ENCODE results near the gene COG5. TPM values are rescaled to one million over a fixed set of nuclear protein-coding genes. Genes with fewer than 3 reads are reported as not detected.

The COG5 gene
- total RNA-seq, 1 donor from 2014 or later, result 36.3 TPM

- H3K4me3 ChIP-seq (ENCODE audit: low read depth, low read length), result no peak overlapping the region
- no peaks in the 10 kb centered on the region for H3K27me3 ChIP-seq (ENCODE audit: control insufficient read depth, insufficient read depth, low read length)
- DNase-seq (ENCODE audit: low read depth) (no peak), FAIRE-seq (no peak)
- H3K36me3 ChIP-seq (ENCODE audit: control insufficient read depth, insufficient read depth, low read length), result peaks cover 1% of the 10 kb centered on the region
- no peak for TF ChIP-seq CTCF (IDR thresholded peaks at IDR 0.05; ENCODE audit: insufficient read depth, low read length, severe bottlenecking)
Observed at GRCh38 chr7:107292591-107292990, 271.1 kb downstream of the COG5 start.

GRCh38 chr7:107291434-107291833 lies 272.3 kb downstream of the COG5 start:
- DNase-seq (ENCODE audit: low read depth), result peak; percentile 17
- FAIRE-seq, result no peak
- TF ChIP-seq CTCF (IDR thresholded peaks at IDR 0.05; ENCODE audit: insufficient read depth, low read length, severe bottlenecking), result no peak

GRCh38 chr7:107286751-107287621 lies 276.7 kb downstream of the COG5 start:
- no peak for DNase-seq (ENCODE audit: low read depth)
- no peaks in the 10 kb centered on the region for H3K27me3 ChIP-seq (ENCODE audit: control insufficient read depth, insufficient read depth, low read length)
- H3K36me3 ChIP-seq (ENCODE audit: control insufficient read depth, insufficient read depth, low read length), result peaks cover 1% of the 10 kb centered on the region
- no peak for FAIRE-seq
- H3K4me3 ChIP-seq (ENCODE audit: low read depth, low read length), result no peak overlapping the region
- TF ChIP-seq CTCF (IDR thresholded peaks at IDR 0.05; ENCODE audit: insufficient read depth, low read length, severe bottlenecking), result no peak

More at GRCh38 chr7:107291434-107291833, 272.3 kb downstream of the COG5 start:
- no peak overlapping the region for H3K4me3 ChIP-seq (ENCODE audit: low read depth, low read length)
- no peaks in the 10 kb centered on the region for H3K27me3 ChIP-seq (ENCODE audit: control insufficient read depth, insufficient read depth, low read length)
- H3K36me3 ChIP-seq (ENCODE audit: control insufficient read depth, insufficient read depth, low read length), result peaks cover 1% of the 10 kb centered on the region

DNA sequence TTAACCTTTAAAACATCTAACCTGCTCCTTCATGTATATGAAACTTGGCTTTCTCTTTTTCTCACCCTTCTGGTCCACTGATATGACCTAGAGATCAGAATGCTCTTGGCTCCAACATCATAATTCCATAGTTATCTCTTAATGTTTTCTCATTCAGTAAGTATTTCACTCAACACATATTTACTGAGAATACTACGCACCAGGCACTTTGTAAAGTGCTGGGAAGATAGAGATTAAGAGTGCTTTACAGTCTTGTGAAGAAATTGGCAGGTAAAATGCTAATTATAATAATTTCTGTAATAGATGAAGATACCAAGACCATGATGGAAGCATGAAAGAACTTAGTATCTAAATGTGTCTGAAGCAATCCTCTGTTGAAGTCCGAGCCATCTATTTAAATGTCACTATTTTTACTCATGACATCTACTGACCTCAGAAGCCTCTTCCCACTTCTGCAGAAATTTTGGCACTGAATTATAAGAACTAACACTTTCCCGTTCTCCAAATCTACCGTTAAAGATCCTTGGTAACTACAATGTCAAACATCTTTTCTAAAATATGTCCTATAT lies 278.7 kb downstream of the COG5 start:
- Histone ChIP-seq H3K4me3 (ENCODE audit: low read depth, low read length) (no peak overlapping the region), H3K36me3 (ENCODE audit: control insufficient read depth, insufficient read depth, low read length) (no peaks in the 10 kb centered on the region), H3K27me3 (ENCODE audit: control insufficient read depth, insufficient read depth, low read length) (no peaks in the 10 kb centered on the region)
- FAIRE-seq (no peak), DNase-seq (ENCODE audit: low read depth) (no peak)
- no peak for TF ChIP-seq CTCF (IDR thresholded peaks at IDR 0.05; ENCODE audit: insufficient read depth, low read length, severe bottlenecking)

DNA sequence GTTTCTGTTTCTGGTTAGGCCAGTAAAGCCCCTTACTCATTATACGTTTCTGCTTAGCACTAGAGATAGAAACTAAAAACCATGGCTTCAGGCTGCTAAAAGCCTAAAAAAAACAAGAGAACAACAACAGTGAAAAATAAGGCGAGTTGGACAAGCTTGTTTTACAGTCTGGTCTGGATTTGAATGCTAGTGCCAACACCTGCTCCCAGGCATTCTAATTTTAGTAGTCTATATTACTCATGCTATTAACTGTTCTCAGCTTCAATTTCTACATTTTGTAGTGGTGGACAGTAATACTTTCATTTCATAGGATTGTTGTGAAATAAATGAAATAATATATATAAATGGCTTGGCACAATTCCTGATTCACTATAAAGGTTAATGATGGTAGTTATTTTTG lies 286.4 kb downstream of the COG5 start:
- FAIRE-seq, result no peak
- TF ChIP-seq CTCF (IDR thresholded peaks at IDR 0.05; ENCODE audit: insufficient read depth, low read length, severe bottlenecking), result no peak
- Histone ChIP-seq H3K4me3 (ENCODE audit: low read depth, low read length) (no peak overlapping the region), H3K27me3 (ENCODE audit: control insufficient read depth, insufficient read depth, low read length) (no peaks in the 10 kb centered on the region), H3K36me3 (ENCODE audit: control insufficient read depth, insufficient read depth, low read length) (no peaks in the 10 kb centered on the region)
- DNase-seq (ENCODE audit: low read depth), result no peak

Measured in bronchial epithelial cell (primary cell).